HEK293T (cell line): ENCODE measurements around the gene TECTB.
"Not testable (repeated sequence)": the region's sequence is repeated elsewhere in the genome, so short reads cannot be mapped to it uniquely, and the experiment has no call there.

Experiments
- CTCF ChIA-PET: fragments of 350-600 bp; formaldehyde crosslinking; extraction: SDS; loops from one replicate; lab custom pipeline; 2021; ENCODE audit warnings: antibody characterized with exemption, inconsistent platforms; lab: Yijun Ruan, JAX
- POLR2A ChIA-PET: fragments of 350-600 bp; formaldehyde crosslinking; extraction: SDS; loops from one replicate; lab custom pipeline; 2020; ENCODE audit warnings: antibody characterized with exemption, inconsistent platforms; lab: Yijun Ruan, JAX
- DNase-seq: peaks from one replicate; pipeline ENCODE4 v3.0.0; 2012; ENCODE audit warnings: mixed read lengths; ENCODE audit errors: extremely low spot score
- ARNT ChIP-seq: fragments of 450-650 bp; IDR thresholded peaks from 2 replicates; pipeline ENCODE4 v1.6.1; 2017; ENCODE audit warnings: mild to moderate bottlenecking
- BHLHE40 ChIP-seq: fragments of 450-650 bp; IDR thresholded peaks from 2 replicates; pipeline ENCODE4 v1.6.1; 2016; ENCODE audit warnings: mild to moderate bottlenecking, moderate library complexity, borderline replicate concordance
- CTBP1 ChIP-seq: fragments of 450-650 bp; IDR thresholded peaks from 2 replicates; pipeline ENCODE4 v1.6.1; 2016; ENCODE audit warnings: borderline replicate concordance
- ELF4 ChIP-seq: fragments of 450-650 bp; IDR thresholded peaks from 2 replicates; pipeline ENCODE4 v1.6.1; 2017; ENCODE audit warnings: antibody characterized with exemption
- FOXA1 ChIP-seq: fragments of 450-650 bp; IDR thresholded peaks from 2 replicates; pipeline ENCODE4 v1.6.1; 2016; ENCODE audit warnings: mild to moderate bottlenecking
- FOXK2 ChIP-seq: fragments of 450-650 bp; IDR thresholded peaks from 2 replicates; pipeline ENCODE4 v1.6.1; 2016; ENCODE audit warnings: mild to moderate bottlenecking
- FOXM1 ChIP-seq: fragments of 450-650 bp; IDR thresholded peaks from 2 replicates; pipeline ENCODE4 v1.6.1; 2017; ENCODE audit warnings: mild to moderate bottlenecking, borderline replicate concordance
- HDGF ChIP-seq: fragments of 450-650 bp; IDR thresholded peaks from 2 replicates; pipeline ENCODE4 v1.6.1; 2017; ENCODE audit warnings: antibody characterized with exemption, borderline replicate concordance
- L3MBTL2 ChIP-seq: fragments of 450-650 bp; conservative IDR thresholded peaks from 2 replicates; pipeline ENCODE4 v1.6.1; 2016; ENCODE audit warnings: mild to moderate bottlenecking
- LEF1 ChIP-seq: fragments of 450-650 bp; IDR thresholded peaks from 2 replicates; pipeline ENCODE4 v1.6.1; 2017; ENCODE audit warnings: mild to moderate bottlenecking, borderline replicate concordance
- NFRKB ChIP-seq: fragments of 450-650 bp; IDR thresholded peaks from 2 replicates; pipeline ENCODE4 v1.6.1; 2016; ENCODE audit warnings: mild to moderate bottlenecking, moderate library complexity
- PKNOX1 ChIP-seq: fragments of 450-650 bp; IDR thresholded peaks from 2 replicates; pipeline ENCODE4 v1.6.1; 2016
- SP1 ChIP-seq: fragments of 450-650 bp; IDR thresholded peaks from 2 replicates; pipeline ENCODE4 v1.6.1; 2017
- SUZ12 ChIP-seq: fragments of 450-650 bp; IDR thresholded peaks from 2 replicates; pipeline ENCODE4 v1.6.1; 2016; ENCODE audit warnings: mild to moderate bottlenecking
- TARDBP ChIP-seq: fragments of 450-650 bp; IDR thresholded peaks from 2 replicates; pipeline ENCODE4 v1.6.1; 2016
- ZNF384 ChIP-seq: fragments of 450-650 bp; IDR thresholded peaks from 2 replicates; pipeline ENCODE4 v1.6.1; 2016

Gene TECTB

DNA sequence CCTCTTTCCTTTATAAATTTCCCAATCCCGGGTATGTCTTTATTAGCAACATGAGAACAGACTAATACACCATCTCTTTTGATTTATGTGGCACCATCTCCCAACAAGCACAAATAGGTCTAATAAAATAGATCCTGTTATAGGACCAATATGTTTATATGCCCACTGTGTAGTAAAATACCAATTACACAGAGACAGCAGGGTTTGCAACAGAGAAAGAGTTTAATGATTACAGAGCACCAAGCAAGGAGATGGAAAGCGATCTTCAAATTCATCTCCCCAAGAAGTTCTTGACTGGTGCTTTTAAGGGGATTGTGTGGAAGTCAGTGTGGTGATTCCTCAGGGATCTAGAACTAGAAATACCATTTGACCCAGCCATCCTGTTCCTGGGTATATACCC, 33.5 kb upstream of the TECTB start:
- ChIA-PET CTCF (no interaction called here), POLR2A (no interaction called here)
- no peak for DNase-seq
- TF ChIP-seq TARDBP, result no peak

DNA sequence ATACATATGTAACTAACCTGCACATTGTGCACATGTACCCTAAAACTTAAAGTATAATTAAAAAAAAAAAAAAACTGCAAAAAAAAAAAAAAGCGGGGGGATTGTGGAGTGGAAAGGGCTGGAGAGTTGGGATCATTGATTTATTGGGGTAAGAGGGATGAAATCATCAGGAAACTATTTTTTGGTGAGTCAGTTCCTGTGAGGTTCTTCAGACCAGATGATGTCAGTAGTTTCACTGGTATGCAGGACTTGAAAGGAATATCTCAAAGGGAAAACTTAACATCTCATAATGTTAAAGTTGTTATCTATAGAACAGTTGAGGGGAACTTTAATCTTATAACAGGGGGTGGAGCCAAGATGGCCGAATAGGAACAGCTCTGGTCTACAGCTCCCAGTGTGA, 32.6 kb upstream of the TECTB start:
- no peak for DNase-seq

DNA sequence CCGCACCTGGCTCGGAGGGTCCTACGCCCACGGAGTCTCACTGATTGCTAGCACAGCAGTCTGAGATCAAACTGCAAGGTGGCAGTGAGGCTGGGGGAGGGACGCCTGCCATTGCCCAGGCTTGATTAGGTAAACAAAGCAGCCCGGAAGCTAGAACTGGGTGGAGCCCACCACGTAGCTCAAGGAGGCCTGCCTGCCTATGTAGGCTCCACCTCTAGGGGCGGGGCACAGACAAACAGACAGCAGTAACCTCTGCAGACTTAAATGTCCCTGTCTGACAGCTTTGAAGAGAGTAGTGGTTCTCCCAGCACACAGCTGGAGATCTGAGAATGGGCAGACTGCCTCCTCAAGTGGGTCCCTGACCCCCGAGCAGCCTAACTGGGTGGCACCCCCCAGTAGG, 32.0 kb upstream of the TECTB start:
- DNase-seq, CTCF ChIA-PET: not testable (repeated sequence)

More for the DNA sequence above, 32.6 kb upstream of the TECTB start:
- POLR2A ChIA-PET, result no interaction called here
- CTCF ChIA-PET, result no interaction called here
- no peak for TF ChIP-seq ELF4

GRCh38 chr10:112258407-112258806, 24.8 kb upstream of the TECTB start:
- ChIA-PET POLR2A (interaction anchor here (0.6 kb wide), 1 partner anchor 11 kb away, joined by 3 read pairs; no protein-coding TSS in a partner anchor), CTCF (no interaction called here)
- no peak for DNase-seq
- TF ChIP-seq FOXM1 (no peak), SP1 (no peak), NFRKB (no peak), FOXA1 (no peak), TARDBP (no peak), FOXK2 (no peak), CTBP1 (no peak), ZNF384 (no peak), BHLHE40 (no peak), SUZ12 (no peak), LEF1 (no peak), PKNOX1 (no peak), HDGF (no peak), L3MBTL2 (no peak), ARNT (no peak), ELF4 (no peak)

More for the DNA sequence above, 32.0 kb upstream of the TECTB start:
- POLR2A ChIA-PET, result not testable (repeated sequence)

DNA sequence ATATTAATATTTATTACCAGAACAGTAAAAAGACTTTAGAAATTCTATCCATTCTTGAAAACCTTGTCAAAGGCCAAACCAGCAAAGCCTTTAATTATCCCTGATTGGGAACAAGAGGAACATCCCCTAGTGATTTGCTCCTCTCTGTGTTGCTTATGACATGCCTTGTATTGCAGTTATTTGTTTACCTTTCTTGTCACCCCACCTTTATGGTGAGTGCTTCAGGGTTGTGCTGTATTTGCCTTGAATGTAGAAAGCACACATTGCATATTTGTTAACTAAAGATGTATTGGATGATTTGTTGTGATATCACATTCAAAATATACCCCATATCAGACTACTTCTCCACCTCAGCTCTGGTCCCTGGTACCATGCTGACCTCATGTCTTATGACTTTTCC, 23.5 kb upstream of the TECTB start:
- TF ChIP-seq L3MBTL2 (no peak), CTBP1 (no peak), LEF1 (no peak), FOXA1 (no peak), HDGF (no peak), FOXM1 (no peak), ARNT (no peak), FOXK2 (no peak), NFRKB (no peak), TARDBP (no peak), BHLHE40 (no peak), ELF4 (no peak), PKNOX1 (no peak), ZNF384 (no peak), SP1 (no peak), SUZ12 (no peak)
- DNase-seq, result no peak
- POLR2A ChIA-PET, result no interaction called here
- CTCF ChIA-PET, result no interaction called here

DNA sequence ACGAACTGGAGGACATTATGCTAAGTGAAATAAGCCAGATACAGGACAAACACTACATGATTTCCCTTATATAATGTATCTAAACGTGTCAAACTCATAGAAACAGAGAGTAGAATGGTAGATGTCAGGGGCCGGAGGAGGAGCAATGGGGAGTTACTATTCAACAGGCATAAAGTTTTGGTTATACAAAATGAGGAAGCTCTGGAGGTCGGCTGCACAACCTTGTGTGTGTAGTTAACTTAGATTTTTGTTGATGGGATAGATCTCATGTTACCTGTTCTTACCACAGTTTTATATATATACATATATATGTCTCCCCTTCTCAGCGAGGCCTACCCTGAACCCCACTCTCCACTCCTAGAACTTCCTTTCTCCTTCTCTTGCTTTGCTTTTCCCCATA, 22.4 kb upstream of the TECTB start:
- ChIA-PET CTCF (no interaction called here), POLR2A (no interaction called here)
- no peak for TF ChIP-seq SP1
- DNase-seq, result no peak

DNA sequence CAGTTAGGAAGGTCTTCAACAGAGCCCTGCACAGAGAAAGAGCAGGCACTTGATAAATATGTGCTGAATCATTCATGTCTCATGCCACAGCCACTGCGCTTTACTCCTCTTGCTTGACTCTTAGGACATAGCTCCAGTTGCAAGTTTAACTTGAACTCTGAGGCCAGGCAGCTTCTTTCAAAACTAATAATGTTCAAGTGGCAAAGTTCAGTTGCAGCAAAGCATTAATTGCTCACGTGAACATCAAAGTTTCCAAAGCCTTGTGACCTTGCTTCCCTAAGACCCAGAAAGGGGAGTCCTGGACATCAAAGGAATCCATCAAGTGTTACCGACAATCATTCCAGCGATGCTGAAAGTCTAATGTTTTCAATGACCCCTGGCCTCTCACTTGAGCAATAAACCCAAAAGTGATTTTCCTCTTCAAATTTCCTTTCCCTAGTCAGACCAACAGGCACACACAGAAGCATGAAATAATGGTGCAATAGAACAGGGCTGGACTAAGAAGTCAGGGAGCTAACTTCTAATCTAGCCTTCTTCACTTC, 21.8 kb upstream of the TECTB start:
- no peak for DNase-seq
- ChIA-PET CTCF (interaction anchor here (0.6 kb wide), 1 partner anchor 139 kb away, joined by 8 read pairs; no protein-coding TSS in a partner anchor), POLR2A (no interaction called here)
- no peak for TF ChIP-seq SUZ12
- no peak for TF ChIP-seq TARDBP
- no peak for TF ChIP-seq HDGF
- TF ChIP-seq ZNF384, result no peak
- TF ChIP-seq ARNT, result no peak
- no peak for TF ChIP-seq NFRKB
- no peak for TF ChIP-seq FOXK2
- TF ChIP-seq SP1, result no peak
- TF ChIP-seq FOXA1, result no peak
- no peak for TF ChIP-seq FOXM1
- no peak for TF ChIP-seq CTBP1
- TF ChIP-seq PKNOX1, result no peak
- TF ChIP-seq BHLHE40, result no peak
- TF ChIP-seq LEF1, result no peak
- no peak for TF ChIP-seq ELF4
- no peak for TF ChIP-seq L3MBTL2

GRCh38 chr10:112262546-112262945, 20.7 kb upstream of the TECTB start:
- DNase-seq, result no peak
- CTCF ChIA-PET, result no interaction called here
- no peak for TF ChIP-seq L3MBTL2
- no peak for TF ChIP-seq LEF1
- no peak for TF ChIP-seq ZNF384
- TF ChIP-seq SUZ12, result no peak
- TF ChIP-seq FOXK2, result no peak
- no peak for TF ChIP-seq PKNOX1
- TF ChIP-seq TARDBP, result no peak
- TF ChIP-seq NFRKB, result no peak
- no peak for TF ChIP-seq FOXM1
- no peak for TF ChIP-seq HDGF
- no peak for TF ChIP-seq CTBP1
- no peak for TF ChIP-seq FOXA1
- TF ChIP-seq SP1, result no peak
- POLR2A ChIA-PET, result no interaction called here
